Measurements from ENCODE around the gene ASPSCR1. TPM values are rescaled to one million over a fixed set of nuclear protein-coding genes. Genes with fewer than 3 reads are reported as not detected.

The ASPSCR1 gene
- total and polyA plus RNA-seq, 2 of the 13 experiments (the other 11 are each of a cell fraction or from before 2014, with no cell fraction given): 274 to 314 TPM

DNA sequence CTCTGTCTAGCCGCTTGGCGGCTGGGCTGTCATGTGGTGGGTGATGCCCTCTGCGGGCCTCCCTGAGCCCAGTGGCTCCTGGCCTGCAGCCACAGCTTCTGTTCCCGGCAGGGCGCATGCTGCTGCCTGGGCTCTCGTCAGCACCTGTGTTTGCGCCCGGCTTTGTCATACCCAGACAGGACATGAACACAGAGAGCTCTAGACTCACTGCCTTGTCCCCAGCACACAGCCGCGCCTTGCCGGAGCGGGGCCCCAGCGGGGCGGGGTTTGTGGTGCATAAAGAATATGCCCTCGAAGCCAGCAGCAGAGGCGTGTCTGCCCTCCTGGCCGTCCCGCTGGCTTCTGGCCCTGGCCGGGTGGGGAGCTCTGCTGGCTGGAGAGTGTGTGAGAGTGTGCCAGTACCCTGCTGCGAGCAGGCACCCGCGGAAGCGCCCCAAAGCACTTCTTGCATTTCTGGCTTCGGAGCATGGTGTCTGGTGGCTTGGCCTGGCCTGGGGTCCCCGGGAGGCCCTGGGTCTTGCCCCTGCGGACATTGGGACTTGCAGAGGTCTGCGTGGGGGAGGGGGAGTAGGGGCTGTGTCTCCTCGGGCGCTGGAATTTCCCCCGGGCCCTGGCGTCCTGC is 14.4 kb downstream of the ASPSCR1 start (continued):
- TF ChIP-seq, protein P1, sequence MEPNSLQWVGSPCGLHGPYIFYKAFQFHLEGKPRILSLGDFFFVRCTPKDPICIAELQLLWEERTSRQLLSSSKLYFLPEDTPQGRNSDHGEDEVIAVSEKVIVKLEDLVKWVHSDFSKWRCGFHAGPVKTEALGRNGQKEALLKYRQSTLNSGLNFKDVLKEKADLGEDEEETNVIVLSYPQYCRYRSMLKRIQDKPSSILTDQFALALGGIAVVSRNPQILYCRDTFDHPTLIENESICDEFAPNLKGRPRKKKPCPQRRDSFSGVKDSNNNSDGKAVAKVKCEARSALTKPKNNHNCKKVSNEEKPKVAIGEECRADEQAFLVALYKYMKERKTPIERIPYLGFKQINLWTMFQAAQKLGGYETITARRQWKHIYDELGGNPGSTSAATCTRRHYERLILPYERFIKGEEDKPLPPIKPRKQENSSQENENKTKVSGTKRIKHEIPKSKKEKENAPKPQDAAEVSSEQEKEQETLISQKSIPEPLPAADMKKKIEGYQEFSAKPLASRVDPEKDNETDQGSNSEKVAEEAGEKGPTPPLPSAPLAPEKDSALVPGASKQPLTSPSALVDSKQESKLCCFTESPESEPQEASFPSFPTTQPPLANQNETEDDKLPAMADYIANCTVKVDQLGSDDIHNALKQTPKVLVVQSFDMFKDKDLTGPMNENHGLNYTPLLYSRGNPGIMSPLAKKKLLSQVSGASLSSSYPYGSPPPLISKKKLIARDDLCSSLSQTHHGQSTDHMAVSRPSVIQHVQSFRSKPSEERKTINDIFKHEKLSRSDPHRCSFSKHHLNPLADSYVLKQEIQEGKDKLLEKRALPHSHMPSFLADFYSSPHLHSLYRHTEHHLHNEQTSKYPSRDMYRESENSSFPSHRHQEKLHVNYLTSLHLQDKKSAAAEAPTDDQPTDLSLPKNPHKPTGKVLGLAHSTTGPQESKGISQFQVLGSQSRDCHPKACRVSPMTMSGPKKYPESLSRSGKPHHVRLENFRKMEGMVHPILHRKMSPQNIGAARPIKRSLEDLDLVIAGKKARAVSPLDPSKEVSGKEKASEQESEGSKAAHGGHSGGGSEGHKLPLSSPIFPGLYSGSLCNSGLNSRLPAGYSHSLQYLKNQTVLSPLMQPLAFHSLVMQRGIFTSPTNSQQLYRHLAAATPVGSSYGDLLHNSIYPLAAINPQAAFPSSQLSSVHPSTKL (CRISPR knock-in tag; IDR thresholded peaks at IDR 0.05): peak; percentile 63
- TF ChIP-seq XRCC5 (optimal IDR thresholded peaks at IDR 0.05; ENCODE audit: low read length) (peak; percentile 82), IRX3 (CRISPR knock-in tag; IDR thresholded peaks at IDR 0.05; ENCODE audit: borderline replicate concordance, low read depth) (no peak), SATB2 (CRISPR knock-in tag; IDR thresholded peaks at IDR 0.05) (peak; percentile 28), BRCA1 (CRISPR knock-in tag; IDR thresholded peaks at IDR 0.05) (no peak), CREB1 (IDR thresholded peaks at IDR 0.05) (peak; percentile 53), CREB1 (CRISPR knock-in tag; IDR thresholded peaks at IDR 0.05) (no peak), ZNF383 (CRISPR knock-in tag; IDR thresholded peaks at IDR 0.05; ENCODE audit: borderline replicate concordance) (no peak), ZNF407 (CRISPR knock-in tag; IDR thresholded peaks at IDR 0.05; ENCODE audit: not compliant biosample characterization) (peak; percentile 81), RFX5 (IDR thresholded peaks at IDR 0.05; ENCODE audit: low read depth, low read length) (peak; percentile 43; the same call in 1 of the 2 replicates), ZNF766 (CRISPR knock-in tag; IDR thresholded peaks at IDR 0.05; ENCODE audit: borderline replicate concordance) (peak; percentile 60; the same call in 1 of the 2 replicates), TCF12 (IDR thresholded peaks at IDR 0.05) (no peak), TCF12 (CRISPR knock-in tag; IDR thresholded peaks at IDR 0.05) (peak; percentile 51), REL (CRISPR knock-in tag; conservative IDR thresholded peaks at IDR 0.05) (peak; percentile 58), ZNF207 (IDR thresholded peaks at IDR 0.05; ENCODE audit: borderline replicate concordance) (no peak), NFIC (IDR thresholded peaks at IDR 0.05; ENCODE audit: low read length) (no peak), NFE2L2 (IDR thresholded peaks at IDR 0.05; ENCODE audit: low read length) (no peak; the same call in none of the 2 replicates)
- TF ChIP-seq, protein P2, sequence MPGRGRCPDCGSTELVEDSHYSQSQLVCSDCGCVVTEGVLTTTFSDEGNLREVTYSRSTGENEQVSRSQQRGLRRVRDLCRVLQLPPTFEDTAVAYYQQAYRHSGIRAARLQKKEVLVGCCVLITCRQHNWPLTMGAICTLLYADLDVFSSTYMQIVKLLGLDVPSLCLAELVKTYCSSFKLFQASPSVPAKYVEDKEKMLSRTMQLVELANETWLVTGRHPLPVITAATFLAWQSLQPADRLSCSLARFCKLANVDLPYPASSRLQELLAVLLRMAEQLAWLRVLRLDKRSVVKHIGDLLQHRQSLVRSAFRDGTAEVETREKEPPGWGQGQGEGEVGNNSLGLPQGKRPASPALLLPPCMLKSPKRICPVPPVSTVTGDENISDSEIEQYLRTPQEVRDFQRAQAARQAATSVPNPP (CRISPR knock-in tag; IDR thresholded peaks at IDR 0.05): peak; percentile 85; the same call in 1 of the 2 replicates
